Mesenchymal stem cell (in vitro differentiated cells and primary cell): ENCODE data around the gene P4HB.

Experiments
- DNase-seq: peaks from one replicate; pipeline ENCODE4 v3.0.0-alpha.2; 2013
- H2AFZ ChIP-seq: one replicate; pipeline ENCODE4 v1.6.1; 2013; ENCODE audit warnings: low read depth, mild to moderate bottlenecking, control low read depth, inconsistent platforms, low read length, moderate library complexity
- H2AK5ac ChIP-seq: 2 replicates; pipeline ENCODE4 v1.6.1; 2013; ENCODE audit warnings: low read length, moderate library complexity, mild to moderate bottlenecking, inconsistent platforms; ENCODE audit not compliant: severe bottlenecking
- H2BK120ac ChIP-seq: one replicate; pipeline ENCODE4 v1.6.1; 2013; ENCODE audit warnings: low read depth, mild to moderate bottlenecking, inconsistent platforms, low read length, moderate library complexity
- H2BK12ac ChIP-seq, 2 experiments: one replicate each; pipeline ENCODE4 v1.6.1; 2013; ENCODE audit warnings: inconsistent platforms in 2 of 2, low read length in 2 of 2, mild to moderate bottlenecking in 2 of 2, moderate library complexity in 2 of 2, control low read depth in 1 of 2
- H2BK15ac ChIP-seq: one replicate; pipeline ENCODE4 v1.6.1; 2013; ENCODE audit warnings: mild to moderate bottlenecking, low read depth, inconsistent platforms; ENCODE audit not compliant: poor library complexity, severe bottlenecking
- H2BK5ac ChIP-seq: 2 replicates; pipeline ENCODE4 v1.6.1; 2013; ENCODE audit warnings: low read depth, mild to moderate bottlenecking, low read length, control low read depth, inconsistent platforms; ENCODE audit not compliant: poor library complexity, severe bottlenecking
- H3K14ac ChIP-seq, 2 experiments: one replicate each; pipeline ENCODE4 v1.6.1; 2013; ENCODE audit warnings: inconsistent platforms in 2 of 2, low read length in 2 of 2, control low read depth in 1 of 2, mild to moderate bottlenecking in 1 of 2, moderate library complexity in 1 of 2
- H3K18ac ChIP-seq, 2 experiments: one replicate each; pipeline ENCODE4 v1.6.1; 2013; ENCODE audit warnings: inconsistent platforms in 2 of 2, low read length in 2 of 2, control low read depth in 1 of 2, low read depth in 1 of 2, mild to moderate bottlenecking in 1 of 2
- H3K23ac ChIP-seq, 2 experiments: one replicate each; pipeline ENCODE4 v1.6.1; 2013; ENCODE audit warnings: inconsistent platforms in 2 of 2, low read length in 2 of 2, mild to moderate bottlenecking in 2 of 2, moderate library complexity in 2 of 2, control low read depth in 1 of 2
- H3K27ac ChIP-seq: 2 replicates; pipeline ENCODE4 v1.5.1; 2013; ENCODE audit warnings: mild to moderate bottlenecking, moderate library complexity, low read length, control low read depth, inconsistent platforms; ENCODE audit not compliant: poor library complexity, severe bottlenecking
- H3K27me3 ChIP-seq, 2 experiments: 2 replicates each; pipeline versions ENCODE4 v1.6.1 to v1.7.0; 2013; ENCODE audit warnings: low read length in 2 of 2, mild to moderate bottlenecking in 2 of 2, moderate library complexity in 2 of 2, control low read depth in 1 of 2, inconsistent platforms in 1 of 2; ENCODE audit not compliant: control insufficient read depth in 1 of 2, insufficient read depth in 1 of 2
- H3K36me3 ChIP-seq, 2 experiments: 2 replicates each; pipeline versions ENCODE4 v1.6.1 to v1.7.0; 2013; ENCODE audit warnings: low read length in 2 of 2, control low read depth in 1 of 2, inconsistent platforms in 1 of 2, low read depth in 1 of 2, mild to moderate bottlenecking in 1 of 2; ENCODE audit not compliant: insufficient read depth in 2 of 2, control insufficient read depth in 1 of 2
- H3K4ac ChIP-seq, 2 experiments: one replicate each; pipeline ENCODE4 v1.6.1; 2013; ENCODE audit warnings: inconsistent platforms in 2 of 2, low read length in 2 of 2, mild to moderate bottlenecking in 2 of 2, moderate library complexity in 2 of 2, control low read depth in 1 of 2, low read depth in 1 of 2
- H3K4me1 ChIP-seq: 2 replicates; pipeline ENCODE4 v1.6.1; 2013; ENCODE audit warnings: low read depth, low read length, control low read depth; ENCODE audit not compliant: control insufficient read depth, insufficient read depth
- H3K4me2 ChIP-seq: 2 replicates; pipeline ENCODE4 v1.6.1; 2013; ENCODE audit warnings: low read length, mild to moderate bottlenecking, inconsistent platforms; ENCODE audit not compliant: poor library complexity, severe bottlenecking
- H3K4me3 ChIP-seq, 2 experiments: 2 replicates each; pipeline versions ENCODE4 v1.5.1 to v1.7.0; 2013; ENCODE audit warnings: low read length in 2 of 2, mild to moderate bottlenecking in 2 of 2, control low read depth in 1 of 2, low read depth in 1 of 2; ENCODE audit not compliant: insufficient read depth in 1 of 2
- H3K79me1 ChIP-seq: replicated peaks from 2 replicates; pipeline ENCODE4 v1.6.1; 2013; ENCODE audit warnings: mild to moderate bottlenecking, control low read depth, low read length, inconsistent platforms; ENCODE audit not compliant: poor library complexity, severe bottlenecking
- H3K9ac ChIP-seq: 2 replicates; pipeline ENCODE4 v1.7.0; 2013; ENCODE audit warnings: mild to moderate bottlenecking, low read length, moderate library complexity
- H3K9me3 ChIP-seq: 2 replicates; pipeline ENCODE4 v1.7.0; 2013; ENCODE audit warnings: mild to moderate bottlenecking, low read length; ENCODE audit not compliant: control insufficient read depth
- H4K8ac ChIP-seq: one replicate; pipeline ENCODE4 v1.6.1; 2013; ENCODE audit warnings: inconsistent platforms, mild to moderate bottlenecking, low read length, moderate library complexity
- H4K91ac ChIP-seq: one replicate; pipeline ENCODE4 v1.6.1; 2013; ENCODE audit warnings: mild to moderate bottlenecking, low read length, inconsistent platforms
- WGBS: methylation state at CpG from one replicate; pipeline ENCODE4 v1.1.7; 2013; ENCODE audit warnings: mixed read lengths; 5-methylcytosine and 5-hydroxymethylcytosine counted together

The P4HB gene

GRCh38 chr17:81810476-81810875 is 49.9 kb downstream of the P4HB start:
- H4K91ac ChIP-seq: no peak overlapping the region
- no peaks in the 10 kb centered on the region for H3K9me3 ChIP-seq
- H3K4me3 ChIP-seq: no peak overlapping the region
- no peaks in the 10 kb centered on the region for H3K79me1 ChIP-seq
- H2AK5ac ChIP-seq: no peak overlapping the region
- H3K18ac ChIP-seq: no peak overlapping the region
- no peak overlapping the region for H3K9ac ChIP-seq
- no peak overlapping the region for H3K4ac ChIP-seq
- no peak overlapping the region for H3K27ac ChIP-seq
- no peak overlapping the region for H3K4me2 ChIP-seq
- peaks cover 9% of the 10 kb centered on the region for H3K4me1 ChIP-seq
- no peak overlapping the region for H2AFZ ChIP-seq
- H3K23ac ChIP-seq: no peak overlapping the region
- no peak overlapping the region for H2BK12ac ChIP-seq
- H4K8ac ChIP-seq: no peak overlapping the region
- H2BK5ac ChIP-seq: no peak overlapping the region
- no peaks in the 10 kb centered on the region for H3K36me3 ChIP-seq
- H3K14ac ChIP-seq: no peak overlapping the region
- H2BK120ac ChIP-seq: no peak overlapping the region
- 84% methylated on average over 3 of the region's 8 CpGs for WGBS
- DNase-seq: no peak
- H3K27me3 ChIP-seq: peaks cover 37 to 83% of the 10 kb centered on the region in 2 experiments
- no peak overlapping the region for H2BK15ac ChIP-seq

GRCh38 chr17:81809556-81809998 is 50.8 kb downstream of the P4HB start:
- Histone ChIP-seq H3K4me2 (no peak overlapping the region), H3K9ac (no peak overlapping the region), H3K79me1 (no peaks in the 10 kb centered on the region), H3K36me3 (no peaks in the 10 kb centered on the region), H3K4me3 (no peak overlapping the region), H4K91ac (no peak overlapping the region), H2BK5ac (no peak overlapping the region), H3K4ac (no peak overlapping the region), H3K27me3 (peaks cover 45 to 82% of the 10 kb centered on the region in 2 experiments), H4K8ac (no peak overlapping the region), H3K9me3 (no peaks in the 10 kb centered on the region), H3K27ac (no peak overlapping the region), H2BK12ac (no peak overlapping the region), H2AFZ (no peak overlapping the region), H2BK15ac (no peak overlapping the region), H2AK5ac (no peak overlapping the region), H3K4me1 (peaks cover 5% of the 10 kb centered on the region), H3K14ac (no peak overlapping the region), H3K18ac (peak overlapping the region in 1 of 2 experiments; percentile 38), H2BK120ac (no peak overlapping the region), H3K23ac (no peak overlapping the region)
- DNase-seq: no peak
- WGBS: 73% methylated on average over 7 of the region's 7 CpGs

DNA sequence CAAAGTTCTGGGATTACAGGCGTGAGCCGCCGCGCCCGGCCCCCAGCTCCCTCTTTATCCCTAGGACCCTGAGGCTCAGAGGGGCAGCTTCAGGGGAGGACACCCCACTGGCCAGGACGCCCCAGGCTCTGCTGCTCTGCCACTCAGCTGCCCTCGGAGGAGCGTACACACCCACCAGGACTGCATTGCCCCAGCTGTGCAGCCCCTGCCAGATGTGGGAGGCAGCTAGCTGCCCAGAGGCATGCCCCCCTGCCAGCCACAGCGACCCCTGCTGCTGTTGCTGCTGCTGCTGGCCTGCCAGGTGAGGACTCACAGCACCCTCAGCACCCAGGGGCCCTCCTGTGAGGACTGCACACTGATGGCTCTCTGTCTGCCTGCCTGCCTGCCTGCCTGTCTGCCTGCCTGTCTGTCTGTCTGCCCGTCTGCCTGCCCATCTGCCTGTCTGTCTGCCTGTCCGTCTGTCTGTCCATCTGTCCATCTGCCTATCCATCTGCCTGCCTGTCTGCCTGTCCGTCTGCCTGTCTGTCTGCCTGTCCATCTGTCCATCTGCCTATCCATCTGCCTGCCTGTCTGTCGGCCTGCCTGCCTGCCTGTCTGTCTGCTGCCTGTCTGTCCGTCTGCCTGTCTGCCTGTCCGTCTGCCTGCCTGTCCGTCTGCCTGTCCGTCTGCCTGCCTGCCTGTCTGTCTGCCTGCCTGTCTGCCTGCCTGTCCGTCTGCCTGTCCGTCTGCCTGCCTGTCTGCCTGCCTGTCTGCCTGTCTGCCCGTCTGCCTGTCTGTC is 51.4 kb downstream of the P4HB start:
- H3K27me3 ChIP-seq: peaks cover 45 to 81% of the 10 kb centered on the region in 2 experiments
- H3K9me3 ChIP-seq: no peaks in the 10 kb centered on the region
- H3K4ac ChIP-seq: no peak overlapping the region
- H2AFZ ChIP-seq: no peak overlapping the region
- DNase-seq: no peak
- H2BK120ac ChIP-seq: no peak overlapping the region
- no peak overlapping the region for H3K23ac ChIP-seq
- H4K91ac ChIP-seq: no peak overlapping the region
- no peak overlapping the region for H4K8ac ChIP-seq
- H2AK5ac ChIP-seq: no peak overlapping the region
- H3K36me3 ChIP-seq: no peaks in the 10 kb centered on the region
- no peaks in the 10 kb centered on the region for H3K79me1 ChIP-seq
- peak overlapping the region in 1 of 2 experiments; percentile 38 for H3K18ac ChIP-seq
- no peak overlapping the region for H3K9ac ChIP-seq
- H3K14ac ChIP-seq: no peak overlapping the region
- no peak overlapping the region for H2BK5ac ChIP-seq
- H3K4me1 ChIP-seq: peaks cover 11% of the 10 kb centered on the region
- H3K27ac ChIP-seq: no peak overlapping the region
- H2BK15ac ChIP-seq: no peak overlapping the region
- H2BK12ac ChIP-seq: no peak overlapping the region
- no peak overlapping the region for H3K4me3 ChIP-seq
- 80% methylated on average over 20 of the region's 20 CpGs for WGBS
- no peak overlapping the region for H3K4me2 ChIP-seq

DNA sequence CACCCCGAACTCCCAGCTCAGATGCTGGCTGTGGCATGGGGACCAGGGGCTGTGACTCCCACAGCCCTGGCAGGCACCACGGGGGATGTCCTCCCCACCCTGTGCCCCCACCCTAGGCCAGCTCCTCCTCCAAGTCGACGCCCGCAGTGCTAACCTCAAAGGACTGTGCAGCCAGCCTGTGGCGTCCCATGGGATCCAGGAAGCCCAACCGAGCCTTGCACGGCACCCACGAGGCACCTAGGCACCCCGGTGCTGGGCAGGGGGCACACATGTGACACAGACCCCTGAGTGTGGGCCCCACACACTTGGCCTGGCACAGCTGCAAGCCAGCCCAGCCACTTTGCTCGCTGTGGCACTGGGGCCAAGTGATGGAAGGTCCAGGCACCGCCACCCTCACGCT is 52.5 kb downstream of the P4HB start:
- peaks cover 16% of the 10 kb centered on the region for H3K4me1 ChIP-seq

More for the DNA sequence above, 52.5 kb downstream of the P4HB start:
- Histone ChIP-seq H2BK5ac (no peak overlapping the region), H3K36me3 (no peaks in the 10 kb centered on the region), H3K9me3 (no peaks in the 10 kb centered on the region), H2BK120ac (no peak overlapping the region), H3K4me3 (no peak overlapping the region), H3K79me1 (no peaks in the 10 kb centered on the region), H3K27ac (no peak overlapping the region), H3K18ac (no peak overlapping the region), H2BK12ac (no peak overlapping the region), H3K14ac (no peak overlapping the region), H2AFZ (no peak overlapping the region), H3K23ac (no peak overlapping the region), H4K91ac (no peak overlapping the region), H3K9ac (no peak overlapping the region), H2AK5ac (no peak overlapping the region), H3K4me2 (no peak overlapping the region), H3K27me3 (peaks cover 55 to 80% of the 10 kb centered on the region in 2 experiments), H3K4ac (no peak overlapping the region), H2BK15ac (no peak overlapping the region), H4K8ac (no peak overlapping the region)
- no peak for DNase-seq
- WGBS: 79% methylated on average over 13 of the region's 13 CpGs
